NCI-H82 (cell line): ENCODE results near the gene NSL1.

Experiments used
- DNase-seq: peaks from one replicate; lab custom pipeline; 2025; lab: John Stamatoyannopoulos, UW

The NSL1 gene

GRCh38 chr1:212685429-212685828, 106.1 kb downstream of the NSL1 start:
- no peak for DNase-seq

GRCh38 chr1:212684521-212685090, 107.0 kb downstream of the NSL1 start:
- no peak for DNase-seq

DNA sequence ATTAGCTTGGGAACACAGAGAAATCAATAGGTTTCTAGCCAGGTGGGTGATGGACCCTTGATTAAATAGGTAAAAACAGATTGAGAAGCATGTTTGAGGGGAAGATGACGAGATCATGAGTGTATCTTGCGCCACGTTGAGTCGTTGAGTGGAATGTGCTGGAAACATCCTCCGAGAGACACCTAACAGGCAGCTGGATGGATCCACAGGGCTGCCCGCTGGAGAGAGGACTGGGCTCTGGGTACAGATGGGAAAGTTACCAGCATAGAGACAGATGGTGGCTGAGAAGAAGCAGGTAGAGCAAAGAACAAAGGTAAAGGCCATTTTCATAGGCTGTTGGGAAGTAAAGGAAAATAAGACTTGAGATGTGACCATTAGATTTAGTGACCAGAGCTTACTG, 107.5 kb downstream of the NSL1 start:
- no peak for DNase-seq

DNA sequence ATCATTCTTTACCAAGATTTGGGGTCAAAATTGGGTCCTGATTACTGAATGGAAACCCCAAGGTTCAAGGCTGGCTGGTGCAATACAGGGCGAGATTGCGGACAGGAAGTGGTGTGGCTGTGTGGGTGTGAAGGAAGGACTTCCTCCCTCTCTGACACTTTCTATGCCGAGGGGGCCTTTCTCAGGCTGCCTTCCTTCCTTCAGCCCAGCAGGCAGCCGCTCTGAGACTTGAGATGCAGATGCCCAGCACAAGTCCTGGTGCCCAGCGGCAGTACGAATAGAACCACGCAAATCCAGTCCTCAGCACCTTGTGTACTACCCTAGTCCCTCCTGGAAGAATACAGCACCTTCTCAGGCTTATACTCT, 108.2 kb downstream of the NSL1 start:
- no peak for DNase-seq

GRCh38 chr1:212680680-212681389, 110.7 kb downstream of the NSL1 start:
- no peak for DNase-seq

- no peak for DNase-seq
Measured at GRCh38 chr1:212678456-212679410, 112.8 kb downstream of the NSL1 start.

DNA sequence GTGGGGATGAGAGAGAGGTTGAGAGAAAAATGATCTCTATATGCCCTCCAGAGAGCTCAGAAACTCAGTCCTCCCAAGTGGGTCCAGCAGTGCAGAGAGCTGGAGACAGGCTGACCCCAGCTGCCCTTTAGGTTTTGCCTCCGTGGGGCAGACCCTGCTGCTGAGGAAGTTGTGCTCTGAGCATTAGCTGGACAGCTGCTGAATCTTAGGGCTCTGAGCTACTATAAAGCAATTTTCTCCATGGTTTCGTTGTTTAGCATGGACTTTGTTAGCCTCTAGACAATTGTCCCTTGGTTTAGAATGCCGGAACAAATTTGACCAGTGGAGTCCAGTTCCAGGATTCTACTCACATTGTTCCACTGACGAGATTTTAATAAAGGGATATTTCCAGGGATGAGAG, 114.0 kb downstream of the NSL1 start:
- peak; percentile 80 for DNase-seq

DNA sequence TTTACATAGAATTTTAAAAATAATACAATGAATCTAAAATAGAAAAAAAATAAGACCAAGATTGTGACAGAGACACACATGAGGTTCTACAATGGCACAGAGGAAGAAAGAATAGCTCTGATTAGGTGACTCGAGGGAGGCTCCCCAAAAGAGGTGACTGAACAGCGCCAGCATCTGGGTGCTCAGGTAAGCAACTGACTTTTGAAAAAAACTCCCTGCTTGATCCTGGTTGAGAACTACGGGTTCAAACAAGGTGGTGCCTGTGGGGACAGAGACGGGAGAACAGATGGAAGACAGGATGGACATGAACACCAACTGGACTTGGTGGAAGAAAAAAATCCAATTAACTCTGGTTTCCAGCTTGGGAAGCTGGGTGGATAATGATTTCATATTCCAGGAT, 114.4 kb downstream of the NSL1 start:
- DNase-seq = peak; percentile 80
